Liver (tissue), 9 donors: ENCODE data around the gene PFDN4. TPM values are rescaled to one million over a fixed set of nuclear protein-coding genes. Genes with fewer than 3 reads are reported as not detected.

Source experiments
- DNase-seq: peaks from one replicate; pipeline ENCODE4 v3.0.0-alpha.2; 2017; ENCODE audit warnings: low spot score
- H3K27ac ChIP-seq, 2 donors: one replicate each; pipeline ENCODE4 v1.7.0; 2013; ENCODE audit warnings: inconsistent platforms in 2 of 2, low read length in 2 of 2, control low read depth in 1 of 2, low read depth in 1 of 2, mild to moderate bottlenecking in 1 of 2
- H3K27me3 ChIP-seq, 4 donors: one replicate each; pipeline versions ENCODE4 v1.6.1 to v1.7.0; 2013; ENCODE audit warnings: low read length in 3 of 4, inconsistent platforms in 1 of 4, mild to moderate bottlenecking in 1 of 4, moderate library complexity in 1 of 4; ENCODE audit not compliant: control insufficient read depth in 4 of 4, insufficient read depth in 4 of 4
- H3K36me3 ChIP-seq, 4 donors: one replicate each; pipeline versions ENCODE4 v1.6.1 to v1.7.0; 2013; ENCODE audit warnings: low read length in 3 of 4, mild to moderate bottlenecking in 3 of 4, low read depth in 1 of 4, moderate library complexity in 1 of 4; ENCODE audit not compliant: control insufficient read depth in 4 of 4, insufficient read depth in 3 of 4
- H3K4me1 ChIP-seq, 4 donors: one replicate each; pipeline versions ENCODE4 v1.6.1 to v1.7.0; 2013; ENCODE audit warnings: low read length in 3 of 4, mild to moderate bottlenecking in 3 of 4, moderate library complexity in 1 of 4; ENCODE audit not compliant: control insufficient read depth in 4 of 4, insufficient read depth in 4 of 4
- H3K4me3 ChIP-seq, 3 donors: one replicate each; pipeline versions ENCODE4 v1.6.1 to v1.7.0; 2013; ENCODE audit warnings: low read length in 3 of 3, control low read depth in 1 of 3, low read depth in 1 of 3, mild to moderate bottlenecking in 1 of 3
- H3K9ac ChIP-seq, 2 donors: one replicate each; pipeline ENCODE4 v1.7.0; 2013; ENCODE audit warnings: low read length in 2 of 2, mild to moderate bottlenecking in 2 of 2, moderate library complexity in 2 of 2, control low read depth in 1 of 2, low read depth in 1 of 2
- H3K9me3 ChIP-seq, 4 donors: one replicate each; pipeline versions ENCODE4 v1.6.1 to v1.7.0; 2013; ENCODE audit warnings: low read length in 3 of 4; ENCODE audit not compliant: control insufficient read depth in 4 of 4
- ATF3 ChIP-seq: IDR thresholded peaks from 2 replicates; pipeline ENCODE4 v1.6.1; 2016; ENCODE audit warnings: antibody characterized with exemption
- EGR1 ChIP-seq, 2 donors: IDR thresholded peaks; 2 replicates each; pipeline ENCODE4 v1.6.1; 2016 to 2018; ENCODE audit warnings: antibody characterized with exemption in 2 of 2, low read depth in 2 of 2
- FOXA1 ChIP-seq: IDR thresholded peaks from 2 replicates; pipeline ENCODE4 v1.6.1; 2016; ENCODE audit warnings: antibody characterized with exemption
- FOXA2 ChIP-seq: IDR thresholded peaks from 2 replicates; pipeline ENCODE4 v1.6.1; 2016; ENCODE audit warnings: antibody characterized with exemption
- GABPA ChIP-seq, 2 donors: IDR thresholded peaks in 1 of 2; conservative IDR thresholded peaks in 1 of 2; 2 replicates each; pipeline ENCODE4 v1.6.1; 2016; ENCODE audit warnings: antibody characterized with exemption in 2 of 2, mild to moderate bottlenecking in 1 of 2, moderate library complexity in 1 of 2
- HNF4A ChIP-seq, 2 donors: conservative IDR thresholded peaks; 2 replicates each; pipeline ENCODE4 v1.6.1; 2016; ENCODE audit warnings: antibody characterized with exemption in 2 of 2, mild to moderate bottlenecking in 2 of 2
- HNF4G ChIP-seq: IDR thresholded peaks from 2 replicates; pipeline ENCODE4 v1.6.1; 2016; ENCODE audit warnings: antibody characterized with exemption
- JUND ChIP-seq, 2 donors: IDR thresholded peaks; 2 replicates each; pipeline ENCODE4 v1.6.1; 2016; ENCODE audit warnings: antibody characterized with exemption in 2 of 2
- MAX ChIP-seq: IDR thresholded peaks from 2 replicates; pipeline ENCODE4 v1.6.1; 2016; ENCODE audit warnings: antibody characterized with exemption
- NR2F2 ChIP-seq: IDR thresholded peaks from 2 replicates; pipeline ENCODE4 v1.6.1; 2016; ENCODE audit warnings: antibody characterized with exemption
- RAD21 ChIP-seq, 2 donors: IDR thresholded peaks; 2 replicates each; pipeline ENCODE4 v1.6.1; 2016; ENCODE audit warnings: antibody characterized with exemption in 2 of 2, mild to moderate bottlenecking in 2 of 2
- RXRA ChIP-seq, 2 donors: IDR thresholded peaks; 2 replicates each; pipeline ENCODE4 v1.6.1; 2017 to 2018; ENCODE audit warnings: antibody characterized with exemption in 2 of 2, mild to moderate bottlenecking in 1 of 2
- SP1 ChIP-seq: IDR thresholded peaks from 2 replicates; pipeline ENCODE4 v1.6.1; 2018; ENCODE audit warnings: antibody characterized with exemption, mild to moderate bottlenecking
- TAF1 ChIP-seq: conservative IDR thresholded peaks from 2 replicates; pipeline ENCODE4 v1.6.1; 2016; ENCODE audit warnings: antibody characterized with exemption, mild to moderate bottlenecking
- YY1 ChIP-seq: IDR thresholded peaks from 2 replicates; pipeline ENCODE4 v1.6.1; 2016; ENCODE audit warnings: antibody characterized with exemption, mild to moderate bottlenecking
- WGBS: extraction: QIAGEN DNeasy Blood & Tissue Kit; methylation state at CpG from one replicate; pipeline ENCODE4 v1.1.7; 2013; 5-methylcytosine and 5-hydroxymethylcytosine counted together
- polyA plus RNA-seq, 2 donors: library from polyadenylated mRNA; stranded (reverse) in 1 of 2; unstranded in 1 of 2; fragments of 200-250 nt in 1 of 2; fragments of >200 nt in 1 of 2; fragmentation: Nextera tagmentation in 1 of 2; extraction: Ambion mirVana in 1 of 2; gene quantifications; one replicate each; pipeline versions ENCODE4 v1.2.1 to v1.2.3, GENCODE V29; 2013 to 2015
- total RNA-seq, 2 donors: library from RNA; depleted of rRNA; stranded (reverse); fragments of >200 nt; gene quantifications; one replicate each; pipeline ENCODE4 v1.2.3, GENCODE V29; 2014
- TF ChIP-seq, protein P1 (sequence below): fragments of 150-350 bp; IDR thresholded peaks from 2 replicates; pipeline ENCODE4 v1.5.1; 2017; ENCODE audit warnings: improper control_type of control experiment, low read depth, low read length; ENCODE audit not compliant: missing input control
- TF ChIP-seq, protein P2 (sequence below): IDR thresholded peaks from 2 replicates; pipeline ENCODE4 v1.6.1; 2016; ENCODE audit warnings: antibody characterized with exemption, mild to moderate bottlenecking
- TF ChIP-seq, protein P3 (sequence below): IDR thresholded peaks from 2 replicates; pipeline ENCODE4 v1.6.1; 2016; ENCODE audit warnings: antibody characterized with exemption
- donor health status: healthy.
- donor health status: healthy.
- donor health status: healthy.
- donor health status: healthy.
- donor health status: healthy.

The PFDN4 gene
- total and polyA plus RNA-seq, 4 donors: 12.9 to 17.3 (median 13.5) TPM

DNA sequence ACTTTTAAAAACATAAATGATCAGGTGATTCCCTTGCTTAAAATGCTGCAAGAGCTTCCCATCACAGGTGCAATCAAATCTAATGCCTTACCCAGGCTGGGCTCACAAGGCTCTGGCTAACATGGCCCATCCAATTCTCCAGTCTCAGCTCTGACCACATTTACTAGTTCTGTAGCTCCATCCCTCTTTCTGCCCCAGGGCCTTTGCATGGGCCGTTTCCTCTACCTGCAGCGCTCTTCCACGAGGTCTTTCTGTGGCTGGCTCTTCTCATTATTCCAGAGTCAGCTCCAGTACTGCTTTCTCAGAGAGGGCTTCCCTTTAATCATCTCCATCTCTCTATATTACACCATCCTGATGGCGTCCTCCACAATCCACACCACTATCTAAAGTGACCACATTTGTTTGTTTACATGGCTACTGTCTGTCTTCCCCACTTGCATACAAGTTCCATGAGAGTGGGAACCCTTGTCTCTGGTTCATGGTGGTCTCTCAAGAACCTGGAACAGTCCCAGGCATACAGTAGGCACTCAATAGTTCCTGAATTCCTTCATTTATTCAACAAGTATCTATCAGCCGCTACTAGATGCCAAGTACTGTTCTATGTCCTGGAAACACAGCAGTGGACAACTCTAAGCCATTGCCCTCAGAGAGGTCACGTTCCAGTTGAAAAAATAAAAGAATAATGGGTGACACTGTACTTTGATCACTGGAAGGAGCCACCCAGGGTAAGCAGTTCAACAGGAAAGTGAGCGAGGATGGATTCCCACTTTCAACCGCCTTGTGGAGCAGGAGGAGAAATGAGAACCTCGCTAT is 46.7 kb upstream of the PFDN4 start:
- H3K9ac ChIP-seq: no peak overlapping the region
- no peaks in the 10 kb centered on the region for H3K27me3 ChIP-seq
- H3K36me3 ChIP-seq: no peaks in the 10 kb centered on the region
- no peaks in the 10 kb centered on the region for H3K4me1 ChIP-seq
- no peak overlapping the region for H3K27ac ChIP-seq
- 79% methylated on average over 9 of the region's 9 CpGs for WGBS
- H3K9me3 ChIP-seq: no peaks in the 10 kb centered on the region
- no peak for DNase-seq
- TF ChIP-seq FOXA2 (no peak), RAD21 (IDR thresholded peaks at IDR 0.05) (no peak), EGR1 (IDR thresholded peaks at IDR 0.05; ENCODE audit: low read depth in 2 of 2) (no peak), ATF3 (no peak), HNF4A (conservative IDR thresholded peaks at IDR 0.05) (no peak), GABPA (IDR thresholded peaks at IDR 0.05 in 1 of 2, conservative IDR thresholded peaks at IDR 0.05 in 1 of 2) (no peak), MAX (no peak), HNF4G (no peak), YY1 (no peak), TAF1 (no peak), NR2F2 (no peak), FOXA1 (no peak), RXRA (IDR thresholded peaks at IDR 0.05) (no peak), JUND (IDR thresholded peaks at IDR 0.05) (no peak), SP1 (no peak)
- TF ChIP-seq, protein P1, sequence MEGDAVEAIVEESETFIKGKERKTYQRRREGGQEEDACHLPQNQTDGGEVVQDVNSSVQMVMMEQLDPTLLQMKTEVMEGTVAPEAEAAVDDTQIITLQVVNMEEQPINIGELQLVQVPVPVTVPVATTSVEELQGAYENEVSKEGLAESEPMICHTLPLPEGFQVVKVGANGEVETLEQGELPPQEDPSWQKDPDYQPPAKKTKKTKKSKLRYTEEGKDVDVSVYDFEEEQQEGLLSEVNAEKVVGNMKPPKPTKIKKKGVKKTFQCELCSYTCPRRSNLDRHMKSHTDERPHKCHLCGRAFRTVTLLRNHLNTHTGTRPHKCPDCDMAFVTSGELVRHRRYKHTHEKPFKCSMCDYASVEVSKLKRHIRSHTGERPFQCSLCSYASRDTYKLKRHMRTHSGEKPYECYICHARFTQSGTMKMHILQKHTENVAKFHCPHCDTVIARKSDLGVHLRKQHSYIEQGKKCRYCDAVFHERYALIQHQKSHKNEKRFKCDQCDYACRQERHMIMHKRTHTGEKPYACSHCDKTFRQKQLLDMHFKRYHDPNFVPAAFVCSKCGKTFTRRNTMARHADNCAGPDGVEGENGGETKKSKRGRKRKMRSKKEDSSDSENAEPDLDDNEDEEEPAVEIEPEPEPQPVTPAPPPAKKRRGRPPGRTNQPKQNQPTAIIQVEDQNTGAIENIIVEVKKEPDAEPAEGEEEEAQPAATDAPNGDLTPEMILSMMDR: no peak
- TF ChIP-seq, protein P2, sequence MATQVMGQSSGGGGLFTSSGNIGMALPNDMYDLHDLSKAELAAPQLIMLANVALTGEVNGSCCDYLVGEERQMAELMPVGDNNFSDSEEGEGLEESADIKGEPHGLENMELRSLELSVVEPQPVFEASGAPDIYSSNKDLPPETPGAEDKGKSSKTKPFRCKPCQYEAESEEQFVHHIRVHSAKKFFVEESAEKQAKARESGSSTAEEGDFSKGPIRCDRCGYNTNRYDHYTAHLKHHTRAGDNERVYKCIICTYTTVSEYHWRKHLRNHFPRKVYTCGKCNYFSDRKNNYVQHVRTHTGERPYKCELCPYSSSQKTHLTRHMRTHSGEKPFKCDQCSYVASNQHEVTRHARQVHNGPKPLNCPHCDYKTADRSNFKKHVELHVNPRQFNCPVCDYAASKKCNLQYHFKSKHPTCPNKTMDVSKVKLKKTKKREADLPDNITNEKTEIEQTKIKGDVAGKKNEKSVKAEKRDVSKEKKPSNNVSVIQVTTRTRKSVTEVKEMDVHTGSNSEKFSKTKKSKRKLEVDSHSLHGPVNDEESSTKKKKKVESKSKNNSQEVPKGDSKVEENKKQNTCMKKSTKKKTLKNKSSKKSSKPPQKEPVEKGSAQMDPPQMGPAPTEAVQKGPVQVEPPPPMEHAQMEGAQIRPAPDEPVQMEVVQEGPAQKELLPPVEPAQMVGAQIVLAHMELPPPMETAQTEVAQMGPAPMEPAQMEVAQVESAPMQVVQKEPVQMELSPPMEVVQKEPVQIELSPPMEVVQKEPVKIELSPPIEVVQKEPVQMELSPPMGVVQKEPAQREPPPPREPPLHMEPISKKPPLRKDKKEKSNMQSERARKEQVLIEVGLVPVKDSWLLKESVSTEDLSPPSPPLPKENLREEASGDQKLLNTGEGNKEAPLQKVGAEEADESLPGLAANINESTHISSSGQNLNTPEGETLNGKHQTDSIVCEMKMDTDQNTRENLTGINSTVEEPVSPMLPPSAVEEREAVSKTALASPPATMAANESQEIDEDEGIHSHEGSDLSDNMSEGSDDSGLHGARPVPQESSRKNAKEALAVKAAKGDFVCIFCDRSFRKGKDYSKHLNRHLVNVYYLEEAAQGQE: no peak
- TF ChIP-seq, protein P3, sequence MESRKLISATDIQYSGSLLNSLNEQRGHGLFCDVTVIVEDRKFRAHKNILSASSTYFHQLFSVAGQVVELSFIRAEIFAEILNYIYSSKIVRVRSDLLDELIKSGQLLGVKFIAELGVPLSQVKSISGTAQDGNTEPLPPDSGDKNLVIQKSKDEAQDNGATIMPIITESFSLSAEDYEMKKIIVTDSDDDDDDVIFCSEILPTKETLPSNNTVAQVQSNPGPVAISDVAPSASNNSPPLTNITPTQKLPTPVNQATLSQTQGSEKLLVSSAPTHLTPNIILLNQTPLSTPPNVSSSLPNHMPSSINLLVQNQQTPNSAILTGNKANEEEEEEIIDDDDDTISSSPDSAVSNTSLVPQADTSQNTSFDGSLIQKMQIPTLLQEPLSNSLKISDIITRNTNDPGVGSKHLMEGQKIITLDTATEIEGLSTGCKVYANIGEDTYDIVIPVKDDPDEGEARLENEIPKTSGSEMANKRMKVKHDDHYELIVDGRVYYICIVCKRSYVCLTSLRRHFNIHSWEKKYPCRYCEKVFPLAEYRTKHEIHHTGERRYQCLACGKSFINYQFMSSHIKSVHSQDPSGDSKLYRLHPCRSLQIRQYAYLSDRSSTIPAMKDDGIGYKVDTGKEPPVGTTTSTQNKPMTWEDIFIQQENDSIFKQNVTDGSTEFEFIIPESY: no peak
- H3K4me3 ChIP-seq: no peak overlapping the region
